A549 (cell line): Measurements from ENCODE around the gene BEND5.

Source experiments
- RAD21 ChIP-seq, 2 experiments: fragments of >200 bp in 1 of 2; sonication (Bioruptor Twin) in 1 of 2; formaldehyde crosslinking in 1 of 2; IDR thresholded peaks in 1 of 2; conservative IDR thresholded peaks in 1 of 2; 2 replicates in 1 of 2; 3 replicates in 1 of 2; pipeline ENCODE4 v1.6.1; 2012 to 2018; ENCODE audit warnings: inconsistent platforms in 1 of 2
- SMC3 ChIP-seq: fragments of >200 bp; sonication (Bioruptor Twin); formaldehyde crosslinking; IDR thresholded peaks from 3 replicates; pipeline ENCODE4 v1.6.1; 2018; ENCODE audit warnings: inconsistent platforms
- TF ChIP-seq, protein P1 (sequence below): fragments of >200 bp; sonication (Bioruptor Twin); formaldehyde crosslinking; IDR thresholded peaks from 3 replicates; pipeline ENCODE4 v1.5.1; 2016

DNA sequence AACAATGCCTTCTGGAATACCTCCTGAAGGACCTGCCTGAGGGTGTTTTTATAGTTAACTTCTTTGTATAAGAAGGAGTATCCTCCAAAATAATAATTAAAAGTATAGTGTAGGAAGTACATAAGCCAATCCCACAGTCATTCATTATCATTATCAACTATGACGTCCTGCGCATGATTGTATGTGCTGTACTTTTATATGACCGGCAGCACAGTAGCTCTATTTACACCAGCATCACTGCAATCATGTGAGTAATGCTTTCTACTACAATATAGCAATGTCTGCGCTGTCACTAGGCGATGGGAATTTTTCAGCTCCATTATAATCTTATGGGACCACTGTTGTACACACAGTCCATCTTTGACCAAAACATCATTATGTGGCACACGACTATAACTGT lies 72.0 kb downstream of the BEND5 start:
- TF ChIP-seq, protein P1, sequence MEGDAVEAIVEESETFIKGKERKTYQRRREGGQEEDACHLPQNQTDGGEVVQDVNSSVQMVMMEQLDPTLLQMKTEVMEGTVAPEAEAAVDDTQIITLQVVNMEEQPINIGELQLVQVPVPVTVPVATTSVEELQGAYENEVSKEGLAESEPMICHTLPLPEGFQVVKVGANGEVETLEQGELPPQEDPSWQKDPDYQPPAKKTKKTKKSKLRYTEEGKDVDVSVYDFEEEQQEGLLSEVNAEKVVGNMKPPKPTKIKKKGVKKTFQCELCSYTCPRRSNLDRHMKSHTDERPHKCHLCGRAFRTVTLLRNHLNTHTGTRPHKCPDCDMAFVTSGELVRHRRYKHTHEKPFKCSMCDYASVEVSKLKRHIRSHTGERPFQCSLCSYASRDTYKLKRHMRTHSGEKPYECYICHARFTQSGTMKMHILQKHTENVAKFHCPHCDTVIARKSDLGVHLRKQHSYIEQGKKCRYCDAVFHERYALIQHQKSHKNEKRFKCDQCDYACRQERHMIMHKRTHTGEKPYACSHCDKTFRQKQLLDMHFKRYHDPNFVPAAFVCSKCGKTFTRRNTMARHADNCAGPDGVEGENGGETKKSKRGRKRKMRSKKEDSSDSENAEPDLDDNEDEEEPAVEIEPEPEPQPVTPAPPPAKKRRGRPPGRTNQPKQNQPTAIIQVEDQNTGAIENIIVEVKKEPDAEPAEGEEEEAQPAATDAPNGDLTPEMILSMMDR: no peak
- no peak for TF ChIP-seq SMC3
- no peak for TF ChIP-seq RAD21 (conservative IDR thresholded peaks at IDR 0.05 in 1 of 2, IDR thresholded peaks at IDR 0.05 in 1 of 2)
